PC-3 (cell line): ENCODE measurements around the gene ADARB2. TPM values are rescaled to one million over a fixed set of nuclear protein-coding genes. Genes with fewer than 3 reads are reported as not detected.

Source experiments
- ATAC-seq: fragments of 200-7000 bp; cut with Tn5 transposase; 2 replicates; pipeline ENCODE4 v1.9.1; 2020; ENCODE audit warnings: mild to moderate bottlenecking, moderate library complexity
- BruUV-seq: library from RNA; stranded (reverse); fragments of 400-500 nt; replicated peaks from 2 replicates; lab custom pipeline; 2021; lab: Mats Ljungman, UMichigan
- CTCF ChIA-PET: fragments of 300-600 bp; sonication (Branson Sonifier 250); formaldehyde crosslinking; loops from one replicate; lab custom pipeline; 2022; ENCODE audit warnings: antibody characterized with exemption; lab: Charles Lee
- POLR2A ChIA-PET: fragments of 300-600 bp; sonication (Branson Sonifier 250); formaldehyde crosslinking; loops from one replicate; lab custom pipeline; 2022; ENCODE audit warnings: antibody characterized with exemption; ENCODE audit not compliant: unreplicated experiment; lab: Charles Lee
- DNase-seq: peaks from one replicate; pipeline ENCODE4 v3.0.0-alpha.2; 2015
- H2AFZ ChIP-seq: fragments of 300-600 bp; sonication (generic); 2 replicates; pipeline ENCODE4 v1.6.0; 2016; ENCODE audit warnings: antibody characterized with exemption, low read length
- H3F3A ChIP-seq: fragments of 300-600 bp; sonication (generic); one replicate; pipeline ENCODE4 v1.6.0; 2017; ENCODE audit warnings: antibody characterized with exemption, low read length, control low read depth, mild to moderate bottlenecking; ENCODE audit not compliant: unreplicated experiment
- H3K27ac ChIP-seq: fragments of 300-600 bp; sonication (generic); 2 replicates; pipeline ENCODE4 v1.5.1; 2016; ENCODE audit warnings: mild to moderate bottlenecking, low read length
- H3K27me3 ChIP-seq: fragments of 300-600 bp; sonication (generic); 2 replicates; pipeline ENCODE4 v1.6.1; 2016; ENCODE audit warnings: low read length, mixed read lengths
- H3K36me3 ChIP-seq: fragments of 300-600 bp; sonication (generic); 2 replicates; pipeline ENCODE4 v1.6.1; 2016; ENCODE audit warnings: low read depth, mixed run types, low read length, mixed read lengths
- H3K4me1 ChIP-seq: fragments of 300-600 bp; sonication (generic); 2 replicates; pipeline ENCODE4 v1.5.1; 2016; ENCODE audit warnings: low read length; ENCODE audit not compliant: insufficient read depth
- H3K4me2 ChIP-seq: fragments of 300-600 bp; sonication (generic); 2 replicates; pipeline ENCODE4 v1.6.0; 2016; ENCODE audit warnings: low read length
- H3K4me3 ChIP-seq: fragments of 300-600 bp; sonication (generic); 2 replicates; pipeline ENCODE4 v1.5.1; 2016; ENCODE audit warnings: mild to moderate bottlenecking, low read length, mixed read lengths
- H3K79me2 ChIP-seq: fragments of 300-600 bp; sonication (generic); 2 replicates; pipeline ENCODE4 v1.6.1; 2017; ENCODE audit warnings: low read length, mixed read lengths
- H3K9ac ChIP-seq: fragments of 300-600 bp; sonication (generic); 2 replicates; pipeline ENCODE4 v1.6.0; 2016; ENCODE audit warnings: mild to moderate bottlenecking, low read length
- H3K9me2 ChIP-seq: fragments of 300-600 bp; sonication (generic); replicated peaks from 2 replicates; pipeline ENCODE4 v1.6.1; 2016; ENCODE audit warnings: mixed run types, low read length, mixed read lengths
- H3K9me3 ChIP-seq: fragments of 300-600 bp; sonication (generic); 2 replicates; pipeline ENCODE4 v1.6.1; 2016; ENCODE audit warnings: low read length, mixed read lengths
- H4K20me1 ChIP-seq: fragments of 300-600 bp; sonication (generic); 2 replicates; pipeline ENCODE4 v1.6.1; 2016; ENCODE audit warnings: low read length, mixed read lengths
- EZH2 ChIP-seq: fragments of 300-600 bp; sonication (generic); IDR thresholded peaks from one replicate; pipeline ENCODE4 v1.6.1; 2017; ENCODE audit warnings: antibody characterized with exemption, mild to moderate bottlenecking, low read length; ENCODE audit not compliant: unreplicated experiment
- EZH2phosphoT487 ChIP-seq: fragments of 300-600 bp; sonication (generic); IDR thresholded peaks from 2 replicates; pipeline ENCODE4 v1.6.1; 2018; ENCODE audit warnings: mild to moderate bottlenecking, antibody characterized with exemption, low read length, borderline replicate concordance
- intact Hi-C: fragments of 100-400 bp; cut with micrococcal nuclease; formaldehyde crosslinking; loops from 2 replicates; pipeline ENCODE4 v1.9.0; 2023
- total RNA-seq: library from RNA; depleted of rRNA; stranded (reverse); fragments of >200 nt; gene quantifications from 2 replicates; pipeline ENCODE4 v1.2.3, GENCODE V29; 2014
- TF ChIP-seq, protein P1 (sequence below): fragments of 300-600 bp; sonication (generic); conservative IDR thresholded peaks from 2 replicates; pipeline ENCODE4 v1.5.1; 2017; ENCODE audit warnings: antibody characterized with exemption, low read depth, mild to moderate bottlenecking, low read length

The ADARB2 gene
- total RNA-seq, 1 experiment from 2014 or later, result not detected

GRCh38 chr10:1390200-1390599 lies 347.1 kb downstream of the ADARB2 start:
- no peak for DNase-seq
- H3K4me1 ChIP-seq, result no peaks in the 10 kb centered on the region
- H3K27ac ChIP-seq, result no peak overlapping the region
- ATAC-seq, result no peak
- no peaks in the 10 kb centered on the region for H3K9me2 ChIP-seq
- no peak overlapping the region for H2AFZ ChIP-seq
- no peak overlapping the region for H3K4me3 ChIP-seq
- ChIA-PET POLR2A (no interaction called here), CTCF (no interaction called here)
- BruUV-seq, result no TSS peak
- no peak overlapping the region for H3K4me2 ChIP-seq
- H3K79me2 ChIP-seq, result no peaks in the 10 kb centered on the region
- no peaks in the 10 kb centered on the region for H3K36me3 ChIP-seq
- intact Hi-C loops, result no loop called here
- no peak overlapping the region for H3K9ac ChIP-seq
- no peaks in the 10 kb centered on the region for H3F3A ChIP-seq
- H3K27me3 ChIP-seq, result no peaks in the 10 kb centered on the region
- no peaks in the 10 kb centered on the region for H3K9me3 ChIP-seq
- TF ChIP-seq, protein P1, sequence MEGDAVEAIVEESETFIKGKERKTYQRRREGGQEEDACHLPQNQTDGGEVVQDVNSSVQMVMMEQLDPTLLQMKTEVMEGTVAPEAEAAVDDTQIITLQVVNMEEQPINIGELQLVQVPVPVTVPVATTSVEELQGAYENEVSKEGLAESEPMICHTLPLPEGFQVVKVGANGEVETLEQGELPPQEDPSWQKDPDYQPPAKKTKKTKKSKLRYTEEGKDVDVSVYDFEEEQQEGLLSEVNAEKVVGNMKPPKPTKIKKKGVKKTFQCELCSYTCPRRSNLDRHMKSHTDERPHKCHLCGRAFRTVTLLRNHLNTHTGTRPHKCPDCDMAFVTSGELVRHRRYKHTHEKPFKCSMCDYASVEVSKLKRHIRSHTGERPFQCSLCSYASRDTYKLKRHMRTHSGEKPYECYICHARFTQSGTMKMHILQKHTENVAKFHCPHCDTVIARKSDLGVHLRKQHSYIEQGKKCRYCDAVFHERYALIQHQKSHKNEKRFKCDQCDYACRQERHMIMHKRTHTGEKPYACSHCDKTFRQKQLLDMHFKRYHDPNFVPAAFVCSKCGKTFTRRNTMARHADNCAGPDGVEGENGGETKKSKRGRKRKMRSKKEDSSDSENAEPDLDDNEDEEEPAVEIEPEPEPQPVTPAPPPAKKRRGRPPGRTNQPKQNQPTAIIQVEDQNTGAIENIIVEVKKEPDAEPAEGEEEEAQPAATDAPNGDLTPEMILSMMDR, result no peak
- TF ChIP-seq EZH2, result no peak
- no peak for TF ChIP-seq EZH2phosphoT487
- no peaks in the 10 kb centered on the region for H4K20me1 ChIP-seq

- H3K9me3 ChIP-seq, result no peaks in the 10 kb centered on the region
- H3K9me2 ChIP-seq, result no peaks in the 10 kb centered on the region
- H3K79me2 ChIP-seq, result no peaks in the 10 kb centered on the region
- H3K9ac ChIP-seq, result no peak overlapping the region
- no peak for TF ChIP-seq EZH2phosphoT487
- no peak for TF ChIP-seq EZH2
- TF ChIP-seq, protein P1, result no peak
- no TSS peak for BruUV-seq
- H3K4me1 ChIP-seq, result no peaks in the 10 kb centered on the region
- H3K27ac ChIP-seq, result no peak overlapping the region
- H3K27me3 ChIP-seq, result peaks cover 33% of the 10 kb centered on the region
- H3K4me2 ChIP-seq, result no peak overlapping the region
- ChIA-PET POLR2A (no interaction called here), CTCF (no interaction called here)
- no peaks in the 10 kb centered on the region for H4K20me1 ChIP-seq
- no peaks in the 10 kb centered on the region for H3F3A ChIP-seq
- no peak for ATAC-seq
- intact Hi-C loops, result no loop called here
- H3K4me3 ChIP-seq, result no peak overlapping the region
- H3K36me3 ChIP-seq, result no peaks in the 10 kb centered on the region
- H2AFZ ChIP-seq, result no peak overlapping the region
- no peak for DNase-seq
Observed at GRCh38 chr10:1384026-1384425, 353.3 kb downstream of the ADARB2 start.

DNA sequence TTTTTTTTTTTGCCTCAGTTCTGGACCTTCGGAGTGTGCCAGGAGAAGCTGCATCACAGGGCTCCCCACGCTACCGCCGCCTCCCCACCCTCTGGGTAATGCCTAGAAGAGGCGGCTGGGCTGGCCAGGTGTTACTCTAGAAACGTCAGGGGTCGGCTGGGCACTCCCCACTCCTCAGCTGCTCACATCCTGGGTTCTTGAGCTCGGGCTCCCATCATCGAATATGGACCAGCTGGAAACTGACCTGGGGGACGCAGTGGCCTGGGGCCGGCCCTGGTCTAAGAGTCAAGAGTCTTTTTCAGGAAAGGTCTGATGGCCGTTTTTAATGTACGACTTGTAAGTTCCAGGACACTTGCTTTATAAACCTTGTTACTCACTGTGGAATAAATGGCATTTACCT lies 354.6 kb downstream of the ADARB2 start:
- Histone ChIP-seq H3K27ac (no peak overlapping the region), H2AFZ (no peak overlapping the region), H3K4me2 (no peak overlapping the region), H3K9ac (no peak overlapping the region), H3K79me2 (no peaks in the 10 kb centered on the region), H4K20me1 (no peaks in the 10 kb centered on the region), H3F3A (no peaks in the 10 kb centered on the region), H3K9me3 (no peaks in the 10 kb centered on the region), H3K9me2 (no peaks in the 10 kb centered on the region), H3K4me3 (no peak overlapping the region), H3K4me1 (no peaks in the 10 kb centered on the region), H3K36me3 (no peaks in the 10 kb centered on the region), H3K27me3 (peaks cover 37% of the 10 kb centered on the region)
- TF ChIP-seq, protein P1, result no peak
- TF ChIP-seq EZH2phosphoT487 (no peak), EZH2 (no peak)
- DNase-seq, result no peak
- no peak for ATAC-seq
- ChIA-PET POLR2A (no interaction called here), CTCF (no interaction called here)
- no TSS peak for BruUV-seq
- intact Hi-C loops, result no loop called here
